Endothelial cell of umbilical vein (primary cell): Measurements from ENCODE around the gene VAV2. TPM values are rescaled to one million over a fixed set of nuclear protein-coding genes. Genes with fewer than 3 reads are reported as not detected.

ENCODE experiments used
- BruUV-seq: library from RNA; stranded (reverse); fragments of 400-500 nt; replicated peaks from 2 replicates; lab custom pipeline; 2021; lab: Mats Ljungman, UMichigan
- CTCF ChIA-PET: fragments of 300-600, 350-600 bp; sonication (Branson Sonifier 250); formaldehyde crosslinking; loops from one replicate; lab custom pipeline; 2021; ENCODE audit warnings: antibody characterized with exemption, inconsistent platforms; lab: Charles Lee
- POLR2A ChIA-PET: fragments of 300-600, 350-600 bp; sonication (Branson Sonifier 250); formaldehyde crosslinking; loops from one replicate; lab custom pipeline; 2021; ENCODE audit warnings: antibody characterized with exemption, inconsistent platforms; lab: Charles Lee
- DNase-seq: peaks from one replicate; pipeline ENCODE4 v3.0.0-alpha.2; 2011; ENCODE audit warnings: low read depth, low spot score
- FAIRE-seq: peaks from 2 replicates; lab custom pipeline; 2011; peaks lifted over from hg19 to GRCh38; lab: Jason Lieb, UNC
- H2AFZ ChIP-seq: 2 replicates; pipeline ENCODE4 v1.6.0; 2012; ENCODE audit warnings: low read depth, low read length, control low read depth, inconsistent platforms
- H3K27ac ChIP-seq: 2 replicates; pipeline ENCODE4 v1.5.1; 2011; ENCODE audit warnings: low read depth, mild to moderate bottlenecking, control low read depth, low read length, moderate library complexity; ENCODE audit not compliant: insufficient read depth
- H3K27me3 ChIP-seq, 2 experiments: 2 replicates each; pipeline versions ENCODE4 v1.6.0 to v1.6.1; 2011; ENCODE audit warnings: low read length in 2 of 2, mixed read lengths in 1 of 2; ENCODE audit not compliant: control insufficient read depth in 2 of 2, insufficient read depth in 2 of 2
- H3K36me3 ChIP-seq, 2 experiments: 2 replicates in 1 of 2; 3 replicates in 1 of 2; pipeline ENCODE4 v1.5.1; 2011; ENCODE audit warnings: low read length in 2 of 2, mild to moderate bottlenecking in 1 of 2, moderate library complexity in 1 of 2; ENCODE audit not compliant: control insufficient read depth in 2 of 2, insufficient read depth in 2 of 2; ENCODE audit errors: extremely low read depth in 1 of 2
- H3K4me1 ChIP-seq: 3 replicates; pipeline ENCODE4 v1.5.1; 2011; ENCODE audit warnings: mild to moderate bottlenecking, low read length; ENCODE audit not compliant: control insufficient read depth, insufficient read depth; ENCODE audit errors: extremely low read depth
- H3K4me2 ChIP-seq: 2 replicates; pipeline ENCODE4 v1.6.1; 2011; ENCODE audit warnings: low read length, control low read depth, mixed read lengths; ENCODE audit not compliant: insufficient read depth
- H3K4me3 ChIP-seq, 3 experiments: fragments of 200-600 bp in 1 of 3; sonication (generic), shearing (Covaris generic) in 1 of 3; replicated peaks in 1 of 3; 2 replicates each; pipeline ENCODE4 v1.5.1; 2011 to 2016; ENCODE audit warnings: control low read depth in 3 of 3, low read length in 3 of 3, mild to moderate bottlenecking in 2 of 3, inconsistent platforms in 1 of 3, low read depth in 1 of 3, moderate library complexity in 1 of 3; ENCODE audit not compliant: insufficient read depth in 1 of 3
- H3K79me2 ChIP-seq: 2 replicates; pipeline ENCODE4 v1.6.0; 2012; ENCODE audit warnings: low read length, inconsistent platforms; ENCODE audit not compliant: control insufficient read depth, insufficient read depth
- H3K9ac ChIP-seq: replicated peaks from 2 replicates; pipeline ENCODE3; 2011; ENCODE audit warnings: low read length, control low read depth; ENCODE audit not compliant: insufficient read depth; ENCODE audit errors: extremely low read depth
- H3K9me1 ChIP-seq: replicated peaks from 3 replicates; pipeline ENCODE4 v1.6.0; 2011; ENCODE audit warnings: mild to moderate bottlenecking, low read length; ENCODE audit not compliant: control insufficient read depth, insufficient read depth; ENCODE audit errors: extremely low read depth
- H3K9me3 ChIP-seq: replicated peaks from 2 replicates; pipeline ENCODE4 v1.5.1; 2012; ENCODE audit warnings: low read length, inconsistent platforms; ENCODE audit not compliant: control insufficient read depth, insufficient read depth
- H4K20me1 ChIP-seq: replicated peaks from 2 replicates; pipeline ENCODE3; 2011; ENCODE audit warnings: mild to moderate bottlenecking, low read length; ENCODE audit not compliant: control insufficient read depth, insufficient read depth; ENCODE audit errors: extremely low read depth
- EZH2 ChIP-seq: IDR thresholded peaks from 2 replicates; pipeline ENCODE4 v1.6.1; 2012; ENCODE audit warnings: borderline replicate concordance, low read depth, mild to moderate bottlenecking, moderate library complexity, low read length, inconsistent platforms; ENCODE audit not compliant: severe bottlenecking
- FOS ChIP-seq: IDR thresholded peaks from 2 replicates; pipeline ENCODE4 v1.6.1; 2011; ENCODE audit warnings: mild to moderate bottlenecking, low read length, moderate library complexity, borderline replicate concordance; ENCODE audit not compliant: insufficient read depth
- GATA2 ChIP-seq: IDR thresholded peaks from 2 replicates; pipeline ENCODE4 v1.7.0; 2011; ENCODE audit warnings: low read depth, mild to moderate bottlenecking, moderate library complexity, mixed read lengths, low read length; ENCODE audit not compliant: insufficient read length, insufficient read depth
- JUN ChIP-seq: IDR thresholded peaks from 2 replicates; pipeline ENCODE4 v1.6.1; 2011; ENCODE audit warnings: borderline replicate concordance, low read depth; ENCODE audit not compliant: insufficient read length, insufficient read depth
- MAX ChIP-seq: IDR thresholded peaks from 2 replicates; pipeline ENCODE4 v1.6.1; 2011; ENCODE audit not compliant: insufficient read depth, insufficient read length
- MYC ChIP-seq: IDR thresholded peaks from one replicate; pipeline ENCODE4 v1.6.1; 2011; ENCODE audit warnings: mild to moderate bottlenecking, low read depth, low read length
- POLR2A ChIP-seq: IDR thresholded peaks from 2 replicates; pipeline ENCODE4 v1.6.1; 2012; ENCODE audit warnings: low read depth, mild to moderate bottlenecking, control low read depth, low read length
- POLR2AphosphoS5 ChIP-seq: IDR thresholded peaks from 2 replicates; pipeline ENCODE4 v1.6.1; 2012; ENCODE audit warnings: low read depth, mild to moderate bottlenecking, control low read depth, low read length, moderate library complexity; ENCODE audit not compliant: insufficient read depth
- dilution Hi-C: fragments of 300-500 bp; cut with MboI; formaldehyde crosslinking; loops from one replicate; pipeline ENCODE4 v1.15.0; 2019; ENCODE audit warnings: low sequenced_read_pairs; ENCODE audit not compliant: extremely low pct_ligation_motif_present
- intact Hi-C: fragments of 100-400 bp; cut with micrococcal nuclease; formaldehyde crosslinking; loops from one replicate; pipeline ENCODE4 v1.10.0; 2022
- polyA plus RNA-seq, 4 experiments: library from polyadenylated mRNA; depleted of rRNA in 3 of 4; stranded (reverse) in 3 of 4; unstranded in 1 of 4; fragments of >200 nt; gene quantifications; 2 replicates each; pipeline versions ENCODE4 v1.2.1 to v1.2.3, GENCODE V29; 2011 to 2012; ENCODE audit warnings: missing spikeins in 1 of 4
- total RNA-seq: library from RNA; stranded (reverse); gene quantifications from 2 replicates; pipeline ENCODE4 v1.2.3, GENCODE V29; 2021
- TF ChIP-seq, protein P1 (sequence below), 2 donors: IDR thresholded peaks; 1 replicate in 1 of 2; 2 replicates in 1 of 2; pipeline ENCODE4 v1.5.1; 2011; ENCODE audit warnings: low read length in 2 of 2, mild to moderate bottlenecking in 2 of 2, moderate library complexity in 2 of 2, control low read depth in 1 of 2, inconsistent platforms in 1 of 2, low read depth in 1 of 2; ENCODE audit not compliant: insufficient read depth in 1 of 2; ENCODE audit errors: extremely low read depth in 1 of 2

The VAV2 gene
- total and polyA plus RNA-seq, 2 donors (not counting 3 experiments of a cell fraction or from before 2014, with no cell fraction given), result 10.6 to 30.6 TPM

- BruUV-seq, result no TSS peak
- peaks cover 95% of the 10 kb centered on the region for H3K79me2 ChIP-seq
- no peak overlapping the region for H2AFZ ChIP-seq
- peaks cover 21% of the 10 kb centered on the region for H3K4me1 ChIP-seq
- TF ChIP-seq FOS, result no peak
- TF ChIP-seq POLR2A, result no peak
- no peak for TF ChIP-seq GATA2
- TF ChIP-seq, protein P1, sequence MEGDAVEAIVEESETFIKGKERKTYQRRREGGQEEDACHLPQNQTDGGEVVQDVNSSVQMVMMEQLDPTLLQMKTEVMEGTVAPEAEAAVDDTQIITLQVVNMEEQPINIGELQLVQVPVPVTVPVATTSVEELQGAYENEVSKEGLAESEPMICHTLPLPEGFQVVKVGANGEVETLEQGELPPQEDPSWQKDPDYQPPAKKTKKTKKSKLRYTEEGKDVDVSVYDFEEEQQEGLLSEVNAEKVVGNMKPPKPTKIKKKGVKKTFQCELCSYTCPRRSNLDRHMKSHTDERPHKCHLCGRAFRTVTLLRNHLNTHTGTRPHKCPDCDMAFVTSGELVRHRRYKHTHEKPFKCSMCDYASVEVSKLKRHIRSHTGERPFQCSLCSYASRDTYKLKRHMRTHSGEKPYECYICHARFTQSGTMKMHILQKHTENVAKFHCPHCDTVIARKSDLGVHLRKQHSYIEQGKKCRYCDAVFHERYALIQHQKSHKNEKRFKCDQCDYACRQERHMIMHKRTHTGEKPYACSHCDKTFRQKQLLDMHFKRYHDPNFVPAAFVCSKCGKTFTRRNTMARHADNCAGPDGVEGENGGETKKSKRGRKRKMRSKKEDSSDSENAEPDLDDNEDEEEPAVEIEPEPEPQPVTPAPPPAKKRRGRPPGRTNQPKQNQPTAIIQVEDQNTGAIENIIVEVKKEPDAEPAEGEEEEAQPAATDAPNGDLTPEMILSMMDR (IDR thresholded peaks at IDR 0.05; ENCODE audit: extremely low read depth in 1 of 2, insufficient read depth in 1 of 2, low read depth in 1 of 2, low read length in 2 of 2), result no peak
- TF ChIP-seq EZH2, result no peak
- no peak for TF ChIP-seq MAX
- no peak for TF ChIP-seq POLR2AphosphoS5
- no peak for TF ChIP-seq JUN
- TF ChIP-seq MYC, result no peak
- no peak overlapping the region for H3K4me2 ChIP-seq
- no peaks in the 10 kb centered on the region for H3K36me3 ChIP-seq
- H3K27ac ChIP-seq, result no peak overlapping the region
- ChIA-PET CTCF (no interaction called here), POLR2A (no interaction called here)
- FAIRE-seq (no peak), DNase-seq (no peak)
- no peaks in the 10 kb centered on the region for H3K9me3 ChIP-seq
- dilution Hi-C loops (no loop called here), intact Hi-C loops (no loop called here)
- no peaks in the 10 kb centered on the region for H4K20me1 ChIP-seq
- no peak overlapping the region for H3K9ac ChIP-seq
- H3K27me3 ChIP-seq, result no peaks in the 10 kb centered on the region
- no peaks in the 10 kb centered on the region for H3K9me1 ChIP-seq
- no peak overlapping the region for H3K4me3 ChIP-seq
Observed at GRCh38 chr9:133977421-133978201, 14.5 kb downstream of the VAV2 start.
